Body of pancreas (tissue), 4 donors: Measurements from ENCODE around the gene RGS12.

Experiments
- POLR2A ChIP-seq, 3 donors: fragments of 450-650 bp; IDR thresholded peaks; one replicate each; pipeline ENCODE4 v1.6.1; 2016; ENCODE audit warnings: antibody characterized with exemption in 3 of 3, mild to moderate bottlenecking in 2 of 3
- TF ChIP-seq, protein P1 (sequence below), 7 experiments: fragments of 450-650 bp in 4 of 7; fragments of 200-600 bp in 3 of 7; sonication (generic) in 3 of 7; IDR thresholded peaks; one replicate each; pipeline ENCODE4 v1.5.1; 2016 to 2019; ENCODE audit warnings: antibody characterized with exemption in 7 of 7

DNA sequence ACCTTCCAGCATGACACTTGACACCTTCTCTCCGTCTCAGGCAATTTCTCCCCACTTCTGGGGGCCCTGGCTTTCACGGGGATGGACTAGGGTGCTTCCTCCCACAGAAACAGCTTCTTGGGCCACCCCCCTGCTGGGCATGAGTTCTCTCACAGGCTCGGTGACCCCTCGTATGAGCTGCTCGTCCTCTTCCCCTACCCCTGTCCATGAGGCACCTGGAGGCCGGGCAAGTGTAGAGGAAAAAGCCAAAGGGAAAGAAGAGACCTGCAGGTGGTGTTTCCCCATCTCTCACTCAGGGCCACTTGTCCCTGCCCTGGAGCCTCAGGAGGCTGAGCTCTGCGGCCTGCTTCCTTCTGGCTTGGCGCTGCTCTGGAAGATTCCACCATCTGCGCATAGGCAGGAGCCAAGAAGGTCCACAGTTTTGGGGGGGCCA lies 1.9 kb upstream of the RGS12 start:
- TF ChIP-seq, protein P1, sequence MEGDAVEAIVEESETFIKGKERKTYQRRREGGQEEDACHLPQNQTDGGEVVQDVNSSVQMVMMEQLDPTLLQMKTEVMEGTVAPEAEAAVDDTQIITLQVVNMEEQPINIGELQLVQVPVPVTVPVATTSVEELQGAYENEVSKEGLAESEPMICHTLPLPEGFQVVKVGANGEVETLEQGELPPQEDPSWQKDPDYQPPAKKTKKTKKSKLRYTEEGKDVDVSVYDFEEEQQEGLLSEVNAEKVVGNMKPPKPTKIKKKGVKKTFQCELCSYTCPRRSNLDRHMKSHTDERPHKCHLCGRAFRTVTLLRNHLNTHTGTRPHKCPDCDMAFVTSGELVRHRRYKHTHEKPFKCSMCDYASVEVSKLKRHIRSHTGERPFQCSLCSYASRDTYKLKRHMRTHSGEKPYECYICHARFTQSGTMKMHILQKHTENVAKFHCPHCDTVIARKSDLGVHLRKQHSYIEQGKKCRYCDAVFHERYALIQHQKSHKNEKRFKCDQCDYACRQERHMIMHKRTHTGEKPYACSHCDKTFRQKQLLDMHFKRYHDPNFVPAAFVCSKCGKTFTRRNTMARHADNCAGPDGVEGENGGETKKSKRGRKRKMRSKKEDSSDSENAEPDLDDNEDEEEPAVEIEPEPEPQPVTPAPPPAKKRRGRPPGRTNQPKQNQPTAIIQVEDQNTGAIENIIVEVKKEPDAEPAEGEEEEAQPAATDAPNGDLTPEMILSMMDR (IDR thresholded peaks at IDR 0.05), result no peak
- no peak for TF ChIP-seq POLR2A (IDR thresholded peaks at IDR 0.05)
